KMS-11 (cell line): ENCODE results near the gene IGFL2.
"Not testable (repeated sequence)": the region's sequence is repeated elsewhere in the genome, so short reads cannot be mapped to it uniquely, and the experiment has no call there.

ENCODE experiments used
- H2AFZ ChIP-seq: fragments of 200-600 bp; sonication (generic); 2 replicates; pipeline ENCODE4 v1.6.1; 2016; ENCODE audit warnings: antibody characterized with exemption, mixed run types, low read depth
- H3K27ac ChIP-seq: fragments of 200-600 bp; sonication (generic); 2 replicates; pipeline ENCODE4 v1.6.1; 2016; ENCODE audit warnings: mild to moderate bottlenecking, mixed run types
- H3K27me3 ChIP-seq: fragments of 200-600 bp; sonication (generic); 2 replicates; pipeline ENCODE4 v1.6.1; 2017; ENCODE audit warnings: mild to moderate bottlenecking, low read depth, mixed run types, moderate library complexity; ENCODE audit not compliant: insufficient read depth
- H3K36me3 ChIP-seq: fragments of 200-600 bp; sonication (generic); 2 replicates; pipeline ENCODE4 v1.6.1; 2017; ENCODE audit warnings: mild to moderate bottlenecking, mixed run types; ENCODE audit not compliant: insufficient read depth
- H3K4me1 ChIP-seq: fragments of 200-600 bp; sonication (generic); 2 replicates; pipeline ENCODE4 v1.6.1; 2016; ENCODE audit warnings: mild to moderate bottlenecking, low read depth, mixed run types; ENCODE audit not compliant: poor library complexity, severe bottlenecking
- H3K4me2 ChIP-seq: fragments of 200-600 bp; sonication (generic); 2 replicates; pipeline ENCODE4 v1.7.0; 2016; ENCODE audit warnings: mild to moderate bottlenecking, mixed run types
- H3K4me3 ChIP-seq: fragments of 200-600 bp; sonication (generic); IDR thresholded peaks from 2 replicates; pipeline ENCODE4 v1.6.1; 2017; ENCODE audit warnings: low read depth, low read length, mixed read lengths; ENCODE audit not compliant: insufficient read depth
- H3K79me2 ChIP-seq: fragments of 200-600 bp; sonication (generic); 2 replicates; pipeline ENCODE4 v1.6.1; 2016; ENCODE audit warnings: low read depth, mixed run types; ENCODE audit not compliant: insufficient read depth
- H3K9ac ChIP-seq: fragments of 200-600 bp; sonication (generic); 2 replicates; pipeline ENCODE4 v1.6.1; 2016; ENCODE audit warnings: mild to moderate bottlenecking, mixed run types
- H4K20me1 ChIP-seq: fragments of 200-600 bp; sonication (generic); 2 replicates; pipeline ENCODE4 v1.6.1; 2016; ENCODE audit warnings: mild to moderate bottlenecking, mixed run types; ENCODE audit not compliant: insufficient read depth
- CTCF ChIP-seq: fragments of 200-600 bp; sonication (generic); conservative IDR thresholded peaks from 2 replicates; pipeline ENCODE4 v1.6.1; 2017; ENCODE audit warnings: low read depth, mild to moderate bottlenecking, antibody characterized with exemption, low read length, moderate library complexity, mixed read lengths

Gene IGFL2

GRCh38 chr19:46206176-46206575, 58.1 kb downstream of the IGFL2 start:
- Histone ChIP-seq H3K4me1 (no peaks in the 10 kb centered on the region), H3K27ac (no peak overlapping the region), H3K36me3 (no peaks in the 10 kb centered on the region), H2AFZ (no peak overlapping the region), H3K4me2 (no peak overlapping the region), H3K9ac (no peak overlapping the region), H4K20me1 (no peaks in the 10 kb centered on the region), H3K79me2 (no peaks in the 10 kb centered on the region), H3K4me3 (no peak overlapping the region), H3K27me3 (peaks cover 66% of the 10 kb centered on the region)
- TF ChIP-seq CTCF = no peak

GRCh38 chr19:46206682-46207081, 58.6 kb downstream of the IGFL2 start:
- Histone ChIP-seq H3K4me1 (no peaks in the 10 kb centered on the region), H3K79me2 (no peaks in the 10 kb centered on the region), H3K27me3 (peaks cover 66% of the 10 kb centered on the region), H3K27ac (no peak overlapping the region), H2AFZ (no peak overlapping the region), H3K9ac (no peak overlapping the region), H3K4me3 (no peak overlapping the region), H3K36me3 (no peaks in the 10 kb centered on the region), H4K20me1 (no peaks in the 10 kb centered on the region), H3K4me2 (no peak overlapping the region)
- TF ChIP-seq CTCF = no peak

- not testable (repeated sequence) for H3K27ac ChIP-seq, H2AFZ ChIP-seq, H3K9ac ChIP-seq, H3K79me2 ChIP-seq, H4K20me1 ChIP-seq, H3K4me3 ChIP-seq, H3K4me2 ChIP-seq, H3K4me1 ChIP-seq, H3K36me3 ChIP-seq
- H3K27me3 ChIP-seq = peaks cover 67% of the 10 kb centered on the region
Observed at GRCh38 chr19:46207858-46208257, 59.8 kb downstream of the IGFL2 start.

GRCh38 chr19:46209051-46209450, 61.0 kb downstream of the IGFL2 start:
- Histone ChIP-seq H3K36me3 (no peaks in the 10 kb centered on the region), H3K4me1 (no peaks in the 10 kb centered on the region), H2AFZ (no peak overlapping the region), H4K20me1 (no peaks in the 10 kb centered on the region), H3K4me2 (no peak overlapping the region), H3K9ac (no peak overlapping the region), H3K27ac (no peak overlapping the region), H3K27me3 (peaks cover 75% of the 10 kb centered on the region), H3K79me2 (no peaks in the 10 kb centered on the region), H3K4me3 (no peak overlapping the region)
- TF ChIP-seq CTCF = no peak

GRCh38 chr19:46209472-46209871, 61.4 kb downstream of the IGFL2 start:
- H3K27ac ChIP-seq = no peak overlapping the region
- H3K36me3 ChIP-seq = no peaks in the 10 kb centered on the region
- no peak overlapping the region for H3K4me3 ChIP-seq
- no peaks in the 10 kb centered on the region for H3K4me1 ChIP-seq
- no peak for TF ChIP-seq CTCF
- H4K20me1 ChIP-seq = no peaks in the 10 kb centered on the region
- H3K9ac ChIP-seq = no peak overlapping the region
- no peak overlapping the region for H3K4me2 ChIP-seq
- H2AFZ ChIP-seq = no peak overlapping the region
- H3K27me3 ChIP-seq = peaks cover 74% of the 10 kb centered on the region
- no peaks in the 10 kb centered on the region for H3K79me2 ChIP-seq
